ENCODE measurements around the gene CDH4. TPM values are rescaled to one million over a fixed set of nuclear protein-coding genes. Genes with fewer than 3 reads are reported as not detected.

The CDH4 gene
- total RNA-seq, 1 donor from 2014 or later: not detected

DNA sequence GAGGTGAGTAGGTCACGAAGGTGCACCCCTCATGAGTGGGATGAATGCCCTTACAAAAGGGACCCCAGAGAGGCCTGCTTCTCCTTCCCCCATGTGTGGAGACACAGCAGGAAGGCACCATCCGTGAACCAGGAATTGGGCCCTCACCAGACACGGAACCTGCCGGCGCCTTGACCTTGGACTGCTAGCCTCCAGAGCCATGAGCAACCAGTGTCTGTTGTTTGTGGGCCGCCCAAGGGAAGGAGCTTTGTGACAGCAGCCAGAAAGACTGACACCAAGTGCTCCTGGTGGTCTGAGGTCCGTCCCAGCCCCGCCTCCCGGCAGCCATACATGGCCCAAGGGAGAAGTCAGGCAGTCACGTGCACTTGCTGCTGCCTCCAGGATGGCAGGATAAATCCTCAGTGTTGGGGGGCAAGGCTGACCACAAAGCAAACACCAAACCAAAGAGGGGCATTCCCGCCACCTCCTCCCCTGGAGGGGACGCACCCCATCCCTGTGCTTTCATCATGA, 29.3 kb downstream of the CDH4 start:
- DNase-seq (ENCODE audit: low spot score): no peak

- DNase-seq (ENCODE audit: low spot score): no peak
These were observed 32.7 kb downstream of the CDH4 start for GRCh38 chr20:61284752-61285151.

GRCh38 chr20:61285152-61285645, 33.1 kb downstream of the CDH4 start:
- DNase-seq (ENCODE audit: low spot score): no peak

- no peak for DNase-seq (ENCODE audit: low spot score)
These were observed 33.6 kb downstream of the CDH4 start for GRCh38 chr20:61285691-61286090.

- DNase-seq (ENCODE audit: low spot score): no peak
These were observed 35.7 kb downstream of the CDH4 start for GRCh38 chr20:61287583-61288275.

DNA sequence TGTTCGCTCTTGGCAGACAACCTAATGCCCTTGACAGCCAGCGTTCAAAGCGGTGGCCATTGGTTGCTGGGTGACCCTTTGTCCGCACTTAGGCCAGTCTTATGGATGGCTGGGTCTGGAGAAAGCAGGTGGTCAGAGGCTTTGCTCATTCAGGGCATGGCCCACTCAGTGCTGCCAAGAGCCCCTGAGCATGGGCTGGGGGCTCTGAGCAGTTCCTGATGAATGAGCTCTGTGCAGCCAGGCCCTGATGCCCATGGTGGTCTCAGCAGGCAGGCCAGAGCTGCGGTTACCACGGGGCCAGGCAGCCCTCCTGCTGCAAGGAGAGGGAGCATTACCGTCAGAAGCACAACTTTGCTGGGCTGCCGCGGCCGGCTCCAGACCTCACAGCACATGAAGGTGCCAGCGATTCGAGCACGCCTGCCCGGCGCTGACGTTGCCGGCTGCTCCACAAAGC, 36.3 kb downstream of the CDH4 start:
- DNase-seq (ENCODE audit: low spot score): no peak

DNA sequence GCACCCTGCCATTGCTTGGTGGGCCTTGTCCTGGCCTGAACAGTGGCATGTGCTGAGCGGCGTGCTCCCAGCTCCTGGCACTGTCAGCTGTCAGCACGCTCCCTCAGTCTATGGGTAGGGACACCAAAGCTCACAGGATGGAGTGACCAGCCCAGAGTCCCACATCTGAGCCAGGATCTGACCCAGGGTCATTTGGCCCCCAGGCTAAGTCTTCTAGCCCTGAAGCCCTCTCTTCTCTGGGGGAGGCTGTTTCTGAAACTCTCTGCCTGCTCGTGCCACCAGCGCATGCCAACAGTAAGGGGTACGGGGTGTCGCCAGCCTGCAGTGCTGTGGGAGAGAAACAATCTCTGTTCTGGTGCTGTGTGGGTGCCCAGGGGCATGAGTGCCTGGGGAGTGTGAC, 37.1 kb downstream of the CDH4 start:
- DNase-seq (ENCODE audit: low spot score): no peak

DNA sequence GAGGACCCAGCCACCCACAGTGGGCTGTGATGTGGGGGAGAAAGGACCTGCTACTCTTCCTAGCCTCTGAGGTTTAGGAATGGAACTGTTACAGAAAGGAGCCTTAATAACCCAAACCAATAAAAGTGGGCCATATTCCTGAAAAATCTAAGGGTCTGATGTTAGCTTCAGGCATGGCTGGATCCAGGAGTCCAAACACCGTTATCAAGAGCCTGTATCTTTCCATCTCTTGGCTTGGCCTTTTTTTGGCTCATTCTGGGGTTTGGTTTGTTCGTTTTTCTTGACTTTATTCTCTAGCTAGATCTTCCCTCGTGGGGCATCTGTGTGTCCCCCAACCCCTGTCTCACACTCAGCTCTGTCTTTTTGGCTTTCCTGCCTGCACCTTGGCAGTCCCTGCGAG, 38.7 kb downstream of the CDH4 start:
- no peak for DNase-seq (ENCODE audit: low spot score)

DNA sequence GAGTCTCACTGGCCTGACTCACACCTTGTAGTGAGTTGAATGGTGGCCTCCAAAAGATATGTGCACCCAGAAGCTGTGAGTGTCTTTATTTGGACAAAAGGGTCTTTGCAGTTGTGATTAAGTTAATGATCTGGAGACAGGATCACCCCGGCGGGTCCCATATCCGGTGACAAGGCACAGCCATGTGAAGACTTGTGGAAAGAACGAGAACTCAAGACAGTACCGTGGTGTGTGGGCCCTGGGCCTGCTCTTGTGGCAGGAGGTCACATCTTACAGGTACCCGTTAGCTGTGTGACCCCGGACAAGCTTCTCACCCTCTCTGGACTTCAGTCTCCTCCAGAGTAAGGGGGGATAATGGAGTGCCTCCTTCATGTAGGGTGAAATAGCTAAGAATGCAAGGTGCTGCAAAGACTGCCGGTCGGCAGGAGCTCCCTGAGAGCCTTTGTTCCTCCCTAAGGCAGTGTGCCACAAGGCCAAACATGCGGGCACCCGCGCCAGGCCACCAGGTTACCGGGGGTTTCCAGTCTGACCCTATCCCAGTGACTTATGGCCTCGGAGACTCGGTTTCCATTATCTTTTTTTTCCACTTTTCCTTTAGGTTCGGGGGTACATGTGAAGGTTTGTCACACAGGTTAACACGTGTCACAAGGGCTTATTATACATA, 39.2 kb downstream of the CDH4 start:
- DNase-seq (ENCODE audit: low spot score): no peak

GRCh38 chr20:61292391-61292790, 40.3 kb downstream of the CDH4 start:
- DNase-seq (ENCODE audit: low spot score): no peak

DNA sequence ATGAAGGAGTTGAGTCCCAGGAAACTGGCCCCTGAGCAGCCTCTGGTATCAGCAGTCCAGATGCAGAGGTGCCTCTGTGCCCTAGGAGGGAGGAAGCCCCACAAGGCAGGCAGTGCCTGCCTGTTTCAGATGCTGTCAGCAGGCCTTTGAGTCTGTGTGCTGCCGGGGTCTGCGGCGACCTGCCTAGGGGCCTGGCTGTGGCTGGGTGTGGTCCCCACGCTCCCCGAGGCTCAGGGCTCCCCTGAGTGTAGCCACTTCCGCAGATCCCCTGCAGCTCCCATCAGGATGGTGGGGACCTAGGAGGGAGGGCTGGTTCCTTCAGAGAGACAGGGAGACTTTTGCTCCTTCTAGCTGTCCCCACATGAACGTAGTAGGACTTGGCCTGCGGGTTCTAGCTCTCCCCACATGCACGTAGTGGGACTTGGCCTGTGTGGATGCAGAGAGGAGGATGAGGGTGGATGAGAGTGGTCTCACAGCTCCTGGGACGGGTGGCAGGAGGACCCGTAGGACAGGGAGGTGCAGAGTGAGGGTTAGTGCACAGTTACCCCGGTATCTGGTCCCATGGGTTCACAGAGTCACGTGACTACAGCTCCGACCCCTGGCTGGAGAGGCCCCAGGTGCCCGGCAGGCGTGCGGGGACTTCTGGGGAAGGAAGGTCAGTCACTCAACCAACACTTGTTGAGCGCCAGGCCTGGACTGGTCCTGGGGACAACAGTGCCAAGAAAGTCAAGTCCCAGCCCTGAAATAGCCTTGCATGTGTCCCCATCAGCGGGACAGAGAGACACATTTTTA, 41.0 kb downstream of the CDH4 start:
- no peak for DNase-seq (ENCODE audit: low spot score)

GRCh38 chr20:61293951-61294350, 41.9 kb downstream of the CDH4 start:
- DNase-seq (ENCODE audit: low spot score): no peak

DNA sequence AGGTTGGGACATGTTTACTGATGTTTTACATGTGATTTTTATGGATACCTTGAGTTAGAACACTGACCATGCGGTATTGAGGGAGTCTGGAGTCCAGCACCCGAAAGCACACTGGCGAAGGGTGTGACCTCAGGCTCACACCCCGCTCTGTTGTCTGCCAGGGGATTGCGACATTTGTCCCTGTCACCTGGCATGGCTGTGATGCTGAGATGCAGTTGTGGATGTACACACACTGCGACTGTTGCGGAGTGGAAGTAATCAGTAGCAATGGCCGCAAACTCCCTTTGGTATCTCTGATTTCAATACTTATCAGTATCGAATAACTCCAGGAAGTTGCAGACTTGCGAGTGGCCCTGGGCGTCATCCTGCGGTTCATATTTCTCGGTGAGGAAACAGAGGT, 43.2 kb downstream of the CDH4 start:
- DNase-seq (ENCODE audit: low spot score): no peak

GRCh38 chr20:61295682-61296628, 43.9 kb downstream of the CDH4 start:
- no peak for DNase-seq (ENCODE audit: low spot score)

GRCh38 chr20:61296629-61297019, 44.6 kb downstream of the CDH4 start:
- DNase-seq (ENCODE audit: low spot score): no peak

DNA sequence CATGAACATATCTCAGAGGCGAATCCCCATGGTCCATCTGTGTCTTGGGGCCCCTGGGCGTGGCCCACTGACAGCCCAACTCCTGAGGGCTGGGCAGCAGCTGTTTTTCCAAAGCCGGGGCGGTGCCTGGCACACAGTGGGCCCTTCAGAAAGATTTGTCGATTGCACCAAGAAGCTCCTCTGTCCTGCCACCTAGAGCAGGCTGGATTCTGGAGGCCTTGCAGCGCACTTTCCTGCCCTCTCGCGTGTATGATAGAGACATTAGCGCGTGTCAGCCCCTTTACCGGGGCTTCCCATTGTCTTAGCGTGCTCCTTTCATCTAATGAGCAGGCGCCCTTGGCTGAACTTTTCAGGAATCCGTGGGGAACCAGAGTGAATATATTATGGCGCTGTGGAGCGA, 45.4 kb downstream of the CDH4 start:
- DNase-seq (ENCODE audit: low spot score): no peak

DNA sequence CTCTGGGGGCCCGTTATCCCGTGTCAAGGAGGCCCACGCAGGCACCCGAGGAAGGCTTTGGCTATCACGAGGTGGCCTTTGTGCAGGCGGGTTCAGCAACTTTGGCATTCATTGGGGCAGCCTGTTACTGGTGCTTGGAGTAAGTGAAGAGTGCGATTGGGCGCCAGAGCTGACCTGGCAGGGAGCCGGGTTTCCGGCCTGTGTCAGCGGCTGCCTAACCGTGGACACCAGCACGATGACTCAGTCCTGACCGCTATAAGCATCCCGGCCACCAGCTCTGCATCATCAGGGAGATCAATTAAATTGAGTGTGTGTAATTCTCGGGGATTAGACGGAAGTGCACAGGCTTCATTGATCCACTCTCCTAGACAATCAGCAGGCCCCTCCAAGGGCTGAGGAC, 45.9 kb downstream of the CDH4 start:
- no peak for DNase-seq (ENCODE audit: low spot score)

DNA sequence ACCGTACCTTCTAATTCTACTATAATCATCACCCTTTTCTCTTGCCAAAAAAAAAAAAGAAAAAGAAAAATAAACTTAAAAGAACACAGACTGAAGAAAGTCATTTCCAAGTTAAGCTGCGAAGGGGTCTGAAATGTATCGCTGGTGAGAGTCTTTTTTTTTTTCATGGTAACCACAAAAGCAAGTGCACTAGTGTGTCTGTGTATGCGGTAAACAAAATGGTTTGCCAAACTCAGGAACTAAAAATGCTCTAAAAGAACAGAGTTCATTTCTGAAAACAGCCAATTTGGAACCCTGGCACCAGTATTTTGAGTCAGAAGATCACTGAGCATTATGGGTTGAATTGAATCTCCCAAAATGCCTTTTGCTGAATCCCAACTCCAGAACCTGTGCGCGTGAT, 46.6 kb downstream of the CDH4 start:
- DNase-seq (ENCODE audit: low spot score): no peak

- no peak for DNase-seq (ENCODE audit: low spot score)
These were observed 47.0 kb downstream of the CDH4 start for GRCh38 chr20:61299104-61299503.

DNA sequence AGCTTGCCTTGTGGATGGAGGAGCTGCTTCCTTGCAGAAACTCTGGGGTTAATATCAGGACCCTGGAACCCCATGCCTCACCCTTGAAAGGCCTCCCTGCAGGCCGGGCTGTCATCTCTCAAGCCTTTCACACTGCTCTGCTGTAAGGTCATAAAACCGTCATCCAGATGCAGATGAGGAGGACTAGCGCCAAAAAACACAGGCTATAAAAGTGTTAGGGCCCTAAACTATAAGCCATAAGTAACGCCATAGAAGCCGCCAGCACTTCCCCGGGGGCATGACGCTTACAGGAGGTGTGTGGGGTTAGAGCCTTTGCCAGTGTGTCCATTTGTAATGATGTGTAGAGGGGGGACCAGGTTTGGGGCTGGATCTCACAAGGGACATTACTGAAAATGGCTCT, 47.6 kb downstream of the CDH4 start:
- DNase-seq (ENCODE audit: low spot score): no peak

DNA sequence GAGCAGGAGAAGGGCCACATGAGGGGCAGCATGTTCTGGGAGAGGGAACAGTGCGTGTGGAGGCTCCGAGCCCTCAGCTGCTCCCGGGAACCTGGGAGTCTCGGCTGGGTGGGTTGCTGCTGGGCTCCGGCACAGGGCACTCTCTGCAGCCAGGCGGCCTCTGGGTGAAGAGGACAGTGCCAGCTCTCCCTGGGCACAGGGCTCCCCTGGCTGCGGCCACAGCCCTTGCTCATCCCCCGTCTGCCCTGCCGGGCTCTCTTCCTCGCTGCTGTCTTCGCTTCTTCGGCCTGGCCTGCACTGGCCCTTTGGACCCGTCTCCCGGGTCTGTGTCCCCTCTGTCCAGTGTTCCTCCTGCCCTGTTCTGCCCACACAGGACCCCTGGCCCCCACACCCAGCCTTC, 48.2 kb downstream of the CDH4 start:
- DNase-seq (ENCODE audit: low spot score): no peak

Data from mesenteric fat pad (tissue), 1 donor.